Measurements from ENCODE around the gene PAXIP1.

Gene PAXIP1

GRCh38 chr7:154898973-154899855 lies 103.7 kb downstream of the PAXIP1 start:
- H3F3A ChIP-seq (ENCODE audit: insufficient read depth), result no peaks in the 10 kb centered on the region
- no peaks in the 10 kb centered on the region for H3K9me2 ChIP-seq (replicated peaks; ENCODE audit: insufficient read depth, low read length)
- no peak overlapping the region for H3K9ac ChIP-seq (ENCODE audit: low read length)
- no peak for TF ChIP-seq EZH2phosphoT487 (conservative IDR thresholded peaks at IDR 0.05; ENCODE audit: low read length)
- TF ChIP-seq, protein P1, sequence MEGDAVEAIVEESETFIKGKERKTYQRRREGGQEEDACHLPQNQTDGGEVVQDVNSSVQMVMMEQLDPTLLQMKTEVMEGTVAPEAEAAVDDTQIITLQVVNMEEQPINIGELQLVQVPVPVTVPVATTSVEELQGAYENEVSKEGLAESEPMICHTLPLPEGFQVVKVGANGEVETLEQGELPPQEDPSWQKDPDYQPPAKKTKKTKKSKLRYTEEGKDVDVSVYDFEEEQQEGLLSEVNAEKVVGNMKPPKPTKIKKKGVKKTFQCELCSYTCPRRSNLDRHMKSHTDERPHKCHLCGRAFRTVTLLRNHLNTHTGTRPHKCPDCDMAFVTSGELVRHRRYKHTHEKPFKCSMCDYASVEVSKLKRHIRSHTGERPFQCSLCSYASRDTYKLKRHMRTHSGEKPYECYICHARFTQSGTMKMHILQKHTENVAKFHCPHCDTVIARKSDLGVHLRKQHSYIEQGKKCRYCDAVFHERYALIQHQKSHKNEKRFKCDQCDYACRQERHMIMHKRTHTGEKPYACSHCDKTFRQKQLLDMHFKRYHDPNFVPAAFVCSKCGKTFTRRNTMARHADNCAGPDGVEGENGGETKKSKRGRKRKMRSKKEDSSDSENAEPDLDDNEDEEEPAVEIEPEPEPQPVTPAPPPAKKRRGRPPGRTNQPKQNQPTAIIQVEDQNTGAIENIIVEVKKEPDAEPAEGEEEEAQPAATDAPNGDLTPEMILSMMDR (IDR thresholded peaks at IDR 0.05; ENCODE audit: insufficient read depth, low read length, poor library complexity, severe bottlenecking), result no peak
- H3K27me3 ChIP-seq (ENCODE audit: low read length), result no peaks in the 10 kb centered on the region
- H4K20me1 ChIP-seq (ENCODE audit: low read depth, low read length), result no peaks in the 10 kb centered on the region
- H2AFZ ChIP-seq (ENCODE audit: low read depth, low read length, severe bottlenecking), result no peak overlapping the region
- H3K36me3 ChIP-seq (ENCODE audit: low read length), result no peaks in the 10 kb centered on the region
- no peaks in the 10 kb centered on the region for H3K79me2 ChIP-seq (ENCODE audit: insufficient read depth, low read length)
- no peaks in the 10 kb centered on the region for H3K9me3 ChIP-seq (ENCODE audit: insufficient read depth, low read length)
- no peak overlapping the region for H3K27ac ChIP-seq (ENCODE audit: low read depth, low read length)
- H3K4me3 ChIP-seq (ENCODE audit: insufficient read depth, low read length, poor library complexity, severe bottlenecking), result no peak overlapping the region
- no peak overlapping the region for H3K4me2 ChIP-seq (ENCODE audit: low read depth, low read length, poor library complexity, severe bottlenecking)

DNA sequence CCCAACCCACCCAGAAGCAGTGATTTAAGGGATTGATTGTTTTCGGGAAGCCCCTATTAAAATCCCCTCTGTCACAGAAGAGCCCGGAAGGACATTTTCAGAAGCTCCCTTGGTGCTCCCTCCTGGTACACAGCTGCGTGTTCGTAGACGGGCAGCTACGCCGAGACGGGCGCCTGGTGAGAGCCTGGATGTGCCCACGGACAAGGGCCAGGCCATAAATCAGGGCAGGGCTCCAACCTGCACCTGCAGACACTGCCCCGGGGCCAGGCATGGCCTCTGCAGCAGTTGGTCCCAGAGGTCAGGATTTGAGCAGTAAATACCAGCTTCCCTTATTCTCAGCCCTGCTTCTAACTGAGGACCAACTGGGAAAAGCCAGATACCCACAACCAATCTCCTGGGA lies 106.8 kb downstream of the PAXIP1 start:
- Histone ChIP-seq H3K9me3 (ENCODE audit: insufficient read depth, low read length) (no peaks in the 10 kb centered on the region), H3K36me3 (ENCODE audit: low read length) (no peaks in the 10 kb centered on the region), H3K79me2 (ENCODE audit: insufficient read depth, low read length) (no peaks in the 10 kb centered on the region), H2AFZ (ENCODE audit: low read depth, low read length, severe bottlenecking) (no peak overlapping the region), H4K20me1 (ENCODE audit: low read depth, low read length) (no peaks in the 10 kb centered on the region), H3K9me2 (replicated peaks; ENCODE audit: insufficient read depth, low read length) (no peaks in the 10 kb centered on the region), H3K4me3 (ENCODE audit: insufficient read depth, low read length, poor library complexity, severe bottlenecking) (no peak overlapping the region), H3F3A (ENCODE audit: insufficient read depth) (no peaks in the 10 kb centered on the region), H3K9ac (ENCODE audit: low read length) (no peak overlapping the region), H3K4me2 (ENCODE audit: low read depth, low read length, poor library complexity, severe bottlenecking) (no peak overlapping the region), H3K27me3 (ENCODE audit: low read length) (no peaks in the 10 kb centered on the region), H3K27ac (ENCODE audit: low read depth, low read length) (no peak overlapping the region)
- TF ChIP-seq, protein P1 (IDR thresholded peaks at IDR 0.05; ENCODE audit: insufficient read depth, low read length, poor library complexity, severe bottlenecking), result no peak
- no peak for TF ChIP-seq EZH2phosphoT487 (conservative IDR thresholded peaks at IDR 0.05; ENCODE audit: low read length)

Measured in SU-DHL-6 (cell line).